Thoracic aorta (tissue), 2 donors: ENCODE data around the gene ZNF184. TPM values are rescaled to one million over a fixed set of nuclear protein-coding genes. Genes with fewer than 3 reads are reported as not detected.
"Not testable (repeated sequence)": the region's sequence is repeated elsewhere in the genome, so short reads cannot be mapped to it uniquely, and the experiment has no call there.

Experiments used
- ATAC-seq: fragments of 150-250 bp; one replicate; pipeline ENCODE4 v1.8.0; 2017; ENCODE audit warnings: low read depth; ENCODE audit not compliant: insufficient number of reproducible peaks, low FRiP score
- DNase-seq: peaks from one replicate; pipeline ENCODE4 v3.0.0-alpha.2; 2020; ENCODE audit warnings: low spot score
- H3K27ac ChIP-seq, 2 donors: fragments of 200-600 bp; sonication (generic); 1 replicate in 1 of 2; 2 replicates in 1 of 2; pipeline ENCODE4 v1.5.1; 2016; ENCODE audit warnings: mild to moderate bottlenecking in 2 of 2, moderate library complexity in 2 of 2
- H3K27me3 ChIP-seq: fragments of 200-600 bp; sonication (generic); replicated peaks from 2 replicates; pipeline ENCODE4 v1.6.0; 2016; ENCODE audit warnings: mild to moderate bottlenecking; ENCODE audit not compliant: insufficient read depth
- H3K36me3 ChIP-seq: fragments of 200-600 bp; sonication (generic); one replicate; pipeline ENCODE4 v1.5.1; 2016
- H3K4me1 ChIP-seq, 2 donors: fragments of 200-600 bp; sonication (generic); 1 replicate in 1 of 2; 2 replicates in 1 of 2; pipeline versions ENCODE4 v1.5.1 to v1.6.0; 2016; ENCODE audit warnings: low read depth in 2 of 2, mild to moderate bottlenecking in 1 of 2; ENCODE audit not compliant: control insufficient read depth in 1 of 2
- H3K4me3 ChIP-seq: fragments of 200-600 bp; sonication (generic); 2 replicates; pipeline ENCODE4 v1.5.1; 2016; ENCODE audit warnings: mild to moderate bottlenecking
- H3K9me3 ChIP-seq: fragments of 200-600 bp; sonication (generic); 2 replicates; pipeline ENCODE4 v1.5.1; 2016
- total RNA-seq, 2 donors: library from RNA; depleted of rRNA; stranded (reverse); fragments of >200 nt; gene quantifications; one replicate each; pipeline versions ENCODE4 v1.1.0 to v1.2.3, GENCODE V29; 2016
- TF ChIP-seq, protein P1 (sequence below): fragments of 200-600 bp; sonication (generic); IDR thresholded peaks from one replicate; pipeline ENCODE4 v1.5.1; 2019; ENCODE audit warnings: antibody characterized with exemption

Gene ZNF184
- total RNA-seq, 2 donors from 2014 or later, result 3.4 to 5.0 TPM

DNA sequence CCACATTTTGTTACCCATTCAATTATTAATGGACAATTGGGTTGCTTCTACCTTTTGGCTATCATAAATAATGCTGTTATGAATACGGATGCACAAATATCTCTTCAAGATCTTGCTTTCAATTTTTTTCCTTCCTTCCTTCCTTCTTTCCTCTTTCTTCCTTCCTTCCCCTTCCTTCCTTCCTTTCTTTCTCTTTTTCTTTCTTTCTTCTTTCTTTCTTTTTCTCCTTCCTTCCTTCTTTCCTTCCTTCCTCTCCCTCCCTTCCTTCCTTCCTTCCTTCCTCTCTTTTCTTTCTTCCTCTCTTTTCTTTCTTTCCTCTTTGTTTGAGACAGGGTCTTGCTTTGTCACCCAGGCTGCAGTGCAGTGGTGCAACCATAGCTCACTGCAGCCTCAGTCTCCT lies 39.2 kb downstream of the ZNF184 start:
- DNase-seq, result no peak
- H3K9me3 ChIP-seq, result peaks cover 5% of the 10 kb centered on the region
- TF ChIP-seq, protein P1, sequence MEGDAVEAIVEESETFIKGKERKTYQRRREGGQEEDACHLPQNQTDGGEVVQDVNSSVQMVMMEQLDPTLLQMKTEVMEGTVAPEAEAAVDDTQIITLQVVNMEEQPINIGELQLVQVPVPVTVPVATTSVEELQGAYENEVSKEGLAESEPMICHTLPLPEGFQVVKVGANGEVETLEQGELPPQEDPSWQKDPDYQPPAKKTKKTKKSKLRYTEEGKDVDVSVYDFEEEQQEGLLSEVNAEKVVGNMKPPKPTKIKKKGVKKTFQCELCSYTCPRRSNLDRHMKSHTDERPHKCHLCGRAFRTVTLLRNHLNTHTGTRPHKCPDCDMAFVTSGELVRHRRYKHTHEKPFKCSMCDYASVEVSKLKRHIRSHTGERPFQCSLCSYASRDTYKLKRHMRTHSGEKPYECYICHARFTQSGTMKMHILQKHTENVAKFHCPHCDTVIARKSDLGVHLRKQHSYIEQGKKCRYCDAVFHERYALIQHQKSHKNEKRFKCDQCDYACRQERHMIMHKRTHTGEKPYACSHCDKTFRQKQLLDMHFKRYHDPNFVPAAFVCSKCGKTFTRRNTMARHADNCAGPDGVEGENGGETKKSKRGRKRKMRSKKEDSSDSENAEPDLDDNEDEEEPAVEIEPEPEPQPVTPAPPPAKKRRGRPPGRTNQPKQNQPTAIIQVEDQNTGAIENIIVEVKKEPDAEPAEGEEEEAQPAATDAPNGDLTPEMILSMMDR, result no peak
- no peaks in the 10 kb centered on the region for H3K27me3 ChIP-seq
- no peak overlapping the region for H3K27ac ChIP-seq
- no peak overlapping the region for H3K4me3 ChIP-seq
- no peaks in the 10 kb centered on the region for H3K4me1 ChIP-seq
- H3K36me3 ChIP-seq, result no peaks in the 10 kb centered on the region
- no peak for ATAC-seq

DNA sequence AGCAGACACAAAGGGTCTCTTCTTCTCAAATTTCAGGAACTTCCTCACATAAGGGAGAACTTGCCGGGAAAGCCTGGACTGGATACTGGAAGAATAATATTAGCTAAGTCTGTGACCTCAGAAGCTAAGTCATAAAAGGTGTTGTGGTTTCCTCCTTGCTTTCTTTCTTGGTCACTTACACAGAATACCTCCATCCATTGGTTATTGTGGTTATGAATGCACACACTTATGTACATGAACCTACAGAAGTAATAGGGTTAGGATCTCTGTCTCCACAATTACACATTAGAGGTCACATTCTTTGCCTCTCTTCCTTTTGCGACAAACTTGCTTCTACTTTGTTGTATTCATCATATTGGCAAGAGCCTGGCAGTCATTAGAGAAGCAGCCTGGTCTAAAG lies 43.9 kb downstream of the ZNF184 start:
- TF ChIP-seq, protein P1, result no peak
- Histone ChIP-seq H3K4me1 (no peaks in the 10 kb centered on the region), H3K36me3 (no peaks in the 10 kb centered on the region), H3K4me3 (no peak overlapping the region), H3K27me3 (no peaks in the 10 kb centered on the region), H3K27ac (no peak overlapping the region), H3K9me3 (no peaks in the 10 kb centered on the region)
- no peak for ATAC-seq
- no peak for DNase-seq

DNA sequence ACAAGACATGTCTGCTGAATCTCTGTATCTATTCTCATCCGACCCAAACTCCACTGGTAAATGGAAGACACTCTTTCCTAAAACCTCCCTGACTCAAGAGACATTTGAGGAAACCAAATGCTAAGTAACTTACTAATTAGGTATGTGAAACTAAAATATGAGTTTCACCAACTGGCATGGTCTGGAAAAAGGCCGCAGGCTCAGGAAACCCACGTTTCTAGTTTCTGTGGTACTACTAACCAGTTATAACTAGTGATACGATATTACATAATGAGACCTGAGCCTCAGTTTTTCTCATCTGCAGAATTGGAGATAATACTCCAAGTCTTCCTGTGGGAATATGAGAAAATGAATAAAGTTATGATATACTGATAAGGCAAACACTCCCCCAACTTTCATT lies 44.4 kb downstream of the ZNF184 start:
- TF ChIP-seq, protein P1, result no peak
- H3K4me3 ChIP-seq, result no peak overlapping the region
- no peak for DNase-seq
- H3K36me3 ChIP-seq, result no peaks in the 10 kb centered on the region
- no peaks in the 10 kb centered on the region for H3K9me3 ChIP-seq
- no peak for ATAC-seq
- no peak overlapping the region for H3K27ac ChIP-seq
- H3K27me3 ChIP-seq, result no peaks in the 10 kb centered on the region
- H3K4me1 ChIP-seq, result no peaks in the 10 kb centered on the region

DNA sequence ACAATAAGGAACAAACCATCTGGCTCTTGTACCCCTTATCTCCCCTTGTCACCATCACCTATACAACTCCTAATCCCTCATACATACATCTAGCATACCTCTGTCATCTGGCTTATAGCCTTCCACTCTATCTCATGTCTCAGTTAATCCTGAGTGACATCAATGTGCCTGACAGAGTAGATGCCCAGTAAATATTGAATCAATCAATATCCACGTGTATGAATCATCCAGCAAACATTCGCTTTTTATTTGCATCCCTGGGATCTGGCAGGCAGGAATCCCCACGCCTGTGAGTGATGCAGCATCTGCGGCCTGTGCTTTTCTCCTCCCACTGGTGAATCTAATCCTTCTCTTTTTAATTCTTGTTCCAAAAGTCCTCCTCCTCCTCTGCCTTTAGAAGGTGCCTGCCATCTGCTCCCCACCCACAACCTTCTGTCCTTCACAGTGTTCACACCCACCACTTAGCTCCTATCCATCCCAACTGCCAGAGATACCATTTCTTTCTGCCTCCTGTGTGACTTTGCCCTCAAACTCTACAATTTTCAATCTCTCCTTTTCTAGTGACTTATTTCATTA lies 46.8 kb downstream of the ZNF184 start:
- Histone ChIP-seq H3K27ac (no peak overlapping the region), H3K4me1 (no peaks in the 10 kb centered on the region), H3K4me3 (no peak overlapping the region), H3K36me3 (no peaks in the 10 kb centered on the region), H3K27me3 (no peaks in the 10 kb centered on the region), H3K9me3 (peaks cover 4% of the 10 kb centered on the region)
- no peak for DNase-seq
- TF ChIP-seq, protein P1, result no peak
- no peak for ATAC-seq

DNA sequence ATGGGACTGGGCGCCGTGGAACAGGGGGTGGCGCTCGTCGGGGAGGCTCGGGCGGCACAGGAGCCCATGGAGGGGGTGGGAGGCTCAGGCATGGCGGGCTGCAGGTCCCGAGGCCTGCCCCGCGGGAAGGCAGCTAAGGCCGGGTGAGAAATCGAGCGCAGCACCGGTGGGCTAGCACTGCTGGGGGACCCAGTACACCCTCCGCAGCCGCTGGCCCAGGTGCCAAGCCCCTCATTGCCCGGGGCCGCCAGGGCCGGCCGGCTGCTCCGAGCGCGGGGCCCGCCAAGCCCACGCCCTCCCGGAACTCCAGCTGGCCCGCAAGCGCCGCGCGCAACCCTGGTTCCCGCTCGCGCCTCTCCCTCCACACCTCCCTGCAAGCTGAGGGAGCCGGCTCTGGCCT lies 48.1 kb downstream of the ZNF184 start:
- not testable (repeated sequence) for H3K4me3 ChIP-seq, H3K4me1 ChIP-seq, ATAC-seq, H3K36me3 ChIP-seq, H3K27me3 ChIP-seq, H3K9me3 ChIP-seq, H3K27ac ChIP-seq, DNase-seq

DNA sequence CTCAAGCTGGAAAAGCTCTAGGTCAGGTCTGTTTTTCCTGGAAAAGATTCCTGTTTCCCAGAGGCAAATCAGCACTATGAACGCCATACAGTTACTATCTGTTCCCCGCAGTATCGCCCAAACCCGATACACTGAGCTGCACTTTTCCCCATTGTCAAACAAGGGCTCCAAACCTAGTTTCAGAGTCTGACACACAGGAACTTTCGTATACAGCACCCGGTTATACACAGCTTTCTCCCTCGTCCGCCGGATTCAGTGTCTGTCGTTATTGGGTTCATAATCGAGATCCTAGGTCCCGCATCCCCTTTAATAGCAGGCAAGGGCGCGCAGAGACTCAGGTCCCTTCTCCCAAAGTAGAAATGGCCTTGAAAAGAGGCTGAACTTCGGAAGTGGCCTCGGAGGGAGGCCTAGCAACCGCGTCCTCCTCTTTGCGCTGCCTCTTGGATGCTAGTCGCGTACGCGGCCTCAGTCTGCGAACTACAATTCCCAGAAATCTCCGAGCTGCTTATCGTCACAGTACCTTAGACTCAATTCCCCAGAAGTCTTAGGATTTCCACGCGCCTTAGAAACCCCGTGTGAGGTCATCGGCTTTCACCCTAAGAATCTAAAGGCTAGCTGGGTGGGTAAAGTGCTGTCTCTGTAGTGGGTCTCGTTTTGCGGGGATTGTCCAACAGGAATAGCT lies 50.1 kb downstream of the ZNF184 start:
- Histone ChIP-seq H3K4me1 (no peaks in the 10 kb centered on the region), H3K9me3 (peaks cover 4% of the 10 kb centered on the region), H3K36me3 (no peaks in the 10 kb centered on the region), H3K4me3 (peak overlapping the region; percentile 19), H3K27me3 (no peaks in the 10 kb centered on the region), H3K27ac (no peak overlapping the region)
- no peak for DNase-seq
- no peak for ATAC-seq
- TF ChIP-seq, protein P1, result no peak
